Posterior vena cava (tissue), 2 donors: Measurements from ENCODE around the gene SSTR4. TPM values are rescaled to one million over a fixed set of nuclear protein-coding genes. Genes with fewer than 3 reads are reported as not detected.

Experiments used
- DNase-seq: peaks from one replicate; pipeline ENCODE4 v3.0.0-alpha.2; 2020; ENCODE audit warnings: low spot score
- intact Hi-C, 2 donors: fragments of 100-400 bp; cut with DNase I; formaldehyde crosslinking; loops; one replicate each; pipeline versions ENCODE4 v1.14.1 to v1.14.2; 2022 to 2023
- total RNA-seq, 2 donors: library from RNA; stranded (reverse); fragmentation: NEBNext Ultra II Directional; extraction: Animal tissue kit (Norgen Biotek cat#: 25700); gene quantifications; one replicate each; pipeline ENCODE4 v1.2.1, GENCODE V29; 2021
- donor health status: DM: yes; HTN: yes; CAD: no.
- donor health status: DM: yes; HTN: yes; CAD: no.

The SSTR4 gene
- total RNA-seq, 2 donors from 2014 or later = not detected

- intact Hi-C loops = no loop called here
- DNase-seq = no peak
Observed at GRCh38 chr20:23039136-23039875, 4.2 kb downstream of the SSTR4 start.

GRCh38 chr20:23039885-23040508 lies 4.9 kb downstream of the SSTR4 start:
- intact Hi-C loops = loop anchor here in 1 of 2 donors (10.0 kb wide), 1 partner anchor 345 kb away; no protein-coding TSS in a partner anchor
- no peak for DNase-seq

GRCh38 chr20:23042270-23042669 lies 7.2 kb downstream of the SSTR4 start:
- intact Hi-C loops = loop anchor here in 1 of 2 donors (10.0 kb wide), 1 partner anchor 347 kb away; no protein-coding TSS in a partner anchor

GRCh38 chr20:23043376-23043775 lies 8.3 kb downstream of the SSTR4 start:
- DNase-seq = no peak
- intact Hi-C loops = loop anchor here in 1 of 2 donors (10.0 kb wide), 1 partner anchor 349 kb away; no protein-coding TSS in a partner anchor

More at GRCh38 chr20:23042270-23042669, 7.2 kb downstream of the SSTR4 start:
- no peak for DNase-seq

- no peak for DNase-seq
- intact Hi-C loops = loop anchor here (5.0 to 10.0 kb wide), 2 partner anchors 186 to 352 kb away; no protein-coding TSS in a partner anchor
Observed at GRCh38 chr20:23046431-23046830, 11.3 kb downstream of the SSTR4 start.

GRCh38 chr20:23047001-23047737 lies 12.1 kb downstream of the SSTR4 start:
- no peak for DNase-seq
- intact Hi-C loops = loop anchor here (5.0 to 10.0 kb wide), 2 partner anchors 185 to 352 kb away; no protein-coding TSS in a partner anchor

GRCh38 chr20:23047738-23048214 lies 12.7 kb downstream of the SSTR4 start:
- peak; percentile 85 for DNase-seq
- intact Hi-C loops = loop anchor here (5.0 to 10.0 kb wide), 2 partner anchors 185 to 353 kb away; no protein-coding TSS in a partner anchor

GRCh38 chr20:23048283-23049200 lies 13.4 kb downstream of the SSTR4 start:
- intact Hi-C loops = loop anchor here (5.0 to 10.0 kb wide), 2 partner anchors 184 to 354 kb away; no protein-coding TSS in a partner anchor
- peak; percentile 94 for DNase-seq

- peak; percentile 96 for DNase-seq
- intact Hi-C loops = loop anchor here (5.0 to 10.0 kb wide), 5 partner anchors 183 to 357 kb away; no protein-coding TSS in a partner anchor
Observed at GRCh38 chr20:23049201-23050075, 14.3 kb downstream of the SSTR4 start, which contains the start of gene THBD. THBD (minus strand) TSS chr20:23049672; CDS start chr20:23049504, 168 bp downstream.

GRCh38 chr20:23050076-23050838 lies 15.1 kb downstream of the SSTR4 start:
- peak; percentile 92 for DNase-seq
- intact Hi-C loops = loop anchor here (5.0 to 10.0 kb wide), 3 partner anchors 185 to 358 kb away; no protein-coding TSS in a partner anchor

GRCh38 chr20:23050847-23051627 lies 15.9 kb downstream of the SSTR4 start:
- DNase-seq = peak; percentile 95
- intact Hi-C loops = loop anchor here (5.0 to 10.0 kb wide), 3 partner anchors 184 to 359 kb away; no protein-coding TSS in a partner anchor

GRCh38 chr20:23052904-23053303 lies 17.8 kb downstream of the SSTR4 start:
- intact Hi-C loops = loop anchor here (5.0 to 10.0 kb wide), 3 partner anchors 182 to 361 kb away; no protein-coding TSS in a partner anchor
- no peak for DNase-seq

GRCh38 chr20:23058240-23058639 lies 23.1 kb downstream of the SSTR4 start:
- intact Hi-C loops = loop anchor here (10.0 kb wide), 2 partner anchors 177 to 287 kb away; no protein-coding TSS in a partner anchor
- no peak for DNase-seq

- intact Hi-C loops = loop anchor here (10.0 kb wide), 2 partner anchors 176 to 286 kb away; no protein-coding TSS in a partner anchor
- DNase-seq = no peak
Observed at GRCh38 chr20:23059001-23059400, 23.9 kb downstream of the SSTR4 start.

- no peak for DNase-seq
- intact Hi-C loops = loop anchor here (10.0 kb wide), 3 partner anchors 175 to 335 kb away; no protein-coding TSS in a partner anchor
Observed at GRCh38 chr20:23059846-23060245, 24.7 kb downstream of the SSTR4 start.
